CD4-positive, alpha-beta T cell (primary cell): Measurements from ENCODE around the gene OPN5. TPM values are rescaled to one million over a fixed set of nuclear protein-coding genes. Genes with fewer than 3 reads are reported as not detected.
A peak's percentile ranks its signal among the peaks of the same experiment; 100 is the strongest.

Source experiments
- ATAC-seq: fragments of 200-7000 bp; cut with Tn5 transposase; one replicate; pipeline ENCODE4 v1.10.0; 2022; ENCODE audit warnings: mild to moderate bottlenecking; ENCODE audit not compliant: poor library complexity
- CTCF ChIA-PET: fragments of 350-600 bp; sonication (Branson Sonifier 250); formaldehyde crosslinking; loops from one replicate; lab custom pipeline; 2021; ENCODE audit warnings: antibody characterized with exemption, inconsistent platforms; lab: Charles Lee
- POLR2A ChIA-PET: fragments of 350-600 bp; sonication (Branson Sonifier 250); formaldehyde crosslinking; loops from one replicate; lab custom pipeline; 2021; ENCODE audit warnings: antibody characterized with exemption, inconsistent platforms; lab: Charles Lee
- DNase-seq, 14 experiments: peaks; one replicate each; pipeline ENCODE4 v3.0.0-alpha.2; 2013 to 2020; ENCODE audit warnings: mixed read lengths in 2 of 14
- H3K27ac ChIP-seq, 2 donors: one replicate each; pipeline versions ENCODE4 v1.5.1 to v1.7.0; 2013; ENCODE audit warnings: low read length in 2 of 2, low read depth in 1 of 2, mild to moderate bottlenecking in 1 of 2
- H3K27me3 ChIP-seq, 2 experiments: 1 replicate in 1 of 2; 2 replicates in 1 of 2; pipeline versions ENCODE4 v1.6.1 to v1.7.0; 2013; ENCODE audit warnings: low read length in 2 of 2, control low read depth in 1 of 2, mild to moderate bottlenecking in 1 of 2, moderate library complexity in 1 of 2; ENCODE audit not compliant: insufficient read depth in 2 of 2, control insufficient read depth in 1 of 2
- H3K36me3 ChIP-seq: one replicate; pipeline ENCODE4 v1.6.1; 2013; ENCODE audit warnings: low read length, control low read depth; ENCODE audit not compliant: insufficient read depth
- H3K4me1 ChIP-seq: one replicate; pipeline ENCODE4 v1.6.1; 2013; ENCODE audit warnings: low read length, control low read depth; ENCODE audit not compliant: insufficient read depth
- H3K4me3 ChIP-seq: one replicate; pipeline ENCODE4 v1.5.1; 2013; ENCODE audit warnings: mild to moderate bottlenecking, low read length, moderate library complexity
- H3K9me3 ChIP-seq, 2 experiments: 1 replicate in 1 of 2; 2 replicates in 1 of 2; pipeline versions ENCODE4 v1.6.1 to v1.7.0; 2013; ENCODE audit warnings: low read length in 2 of 2, mild to moderate bottlenecking in 2 of 2, control low read depth in 1 of 2, moderate library complexity in 1 of 2; ENCODE audit not compliant: control insufficient read depth in 1 of 2, insufficient read depth in 1 of 2
- H3K27ac Mint-ChIP-seq: one replicate; pipeline ENCODE4 v1.8.0; 2020; ENCODE audit warnings: mixed read lengths
- H3K27me3 Mint-ChIP-seq: one replicate; pipeline ENCODE4 v1.8.0; 2021; ENCODE audit warnings: mixed read lengths
- H3K36me3 Mint-ChIP-seq: one replicate; pipeline ENCODE4 v1.8.0; 2021; ENCODE audit warnings: low read depth, mixed read lengths
- H3K4me1 Mint-ChIP-seq: one replicate; pipeline ENCODE4 v1.8.0; 2021; ENCODE audit warnings: low read depth, mixed read lengths
- H3K4me3 Mint-ChIP-seq: one replicate; pipeline ENCODE4 v1.8.0; 2020; ENCODE audit warnings: mild to moderate bottlenecking, mixed read lengths
- H3K9me3 Mint-ChIP-seq: one replicate; pipeline ENCODE4 v1.8.0; 2020; ENCODE audit warnings: mixed read lengths
- intact Hi-C, 2 experiments: fragments of 100-400 bp; cut with DNase I in 1 of 2; cut with micrococcal nuclease in 1 of 2; formaldehyde crosslinking; loops; one replicate each; pipeline versions ENCODE4 v1.15.1 to v1.9.0; 2023 to 2025; cut with DNase I, micrococcal nuclease
- total RNA-seq, 174 experiments: library from RNA in 2 of 174; stranded (reverse) in 2 of 174; gene quantifications; one replicate each; pipeline ENCODE4 v1.2.3 and lab custom pipeline; 2021 to 2026
- TF ChIP-seq, protein P1 (sequence below): fragments of 200-600 bp; IDR thresholded peaks from one replicate; pipeline ENCODE4 v1.8.0; 2022; ENCODE audit warnings: antibody characterized with exemption, mild to moderate bottlenecking

The OPN5 gene
- total RNA-seq, 2 experiments from 2014 or later = not detected

GRCh38 chr6:47772359-47772758 is 9.5 kb upstream of the OPN5 start:
- peaks cover 23% of the 10 kb centered on the region for H3K27me3 Mint-ChIP-seq

DNA sequence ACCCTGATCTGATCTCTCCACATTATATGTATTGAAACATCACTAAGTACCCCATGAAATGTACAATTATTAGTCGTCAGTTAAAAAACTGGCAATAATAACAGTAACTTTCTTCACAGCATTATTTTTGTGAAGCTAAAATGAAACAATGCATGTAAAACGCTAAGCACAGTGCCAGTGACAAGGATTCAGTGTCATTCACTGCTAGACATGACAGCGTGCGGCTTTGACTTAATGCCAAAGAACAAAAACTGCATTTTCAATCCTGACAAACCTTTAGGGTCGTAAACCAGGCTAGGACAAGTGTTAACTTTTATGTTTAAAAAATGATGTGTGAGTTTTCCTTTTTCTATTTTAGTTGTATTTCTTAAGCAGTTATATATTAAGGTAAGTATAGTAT is 8.8 kb upstream of the OPN5 start:
- Histone ChIP-seq H3K36me3 (no peaks in the 10 kb centered on the region), H3K27ac (no peak overlapping the region), H3K4me1 (no peaks in the 10 kb centered on the region), H3K9me3 (no peaks in the 10 kb centered on the region), H3K4me3 (no peak overlapping the region), H3K27me3 (no peaks in the 10 kb centered on the region)
- Mint-ChIP-seq H3K27ac (no peak overlapping the region), H3K36me3 (no peaks in the 10 kb centered on the region), H3K27me3 (peaks cover 18% of the 10 kb centered on the region), H3K9me3 (no peaks in the 10 kb centered on the region), H3K4me1 (no peaks in the 10 kb centered on the region), H3K4me3 (no peak overlapping the region)
- DNase-seq = no peak
- ChIA-PET POLR2A (no interaction called here), CTCF (no interaction called here)
- intact Hi-C loops = no loop called here
- no peak for ATAC-seq
- TF ChIP-seq, protein P1, sequence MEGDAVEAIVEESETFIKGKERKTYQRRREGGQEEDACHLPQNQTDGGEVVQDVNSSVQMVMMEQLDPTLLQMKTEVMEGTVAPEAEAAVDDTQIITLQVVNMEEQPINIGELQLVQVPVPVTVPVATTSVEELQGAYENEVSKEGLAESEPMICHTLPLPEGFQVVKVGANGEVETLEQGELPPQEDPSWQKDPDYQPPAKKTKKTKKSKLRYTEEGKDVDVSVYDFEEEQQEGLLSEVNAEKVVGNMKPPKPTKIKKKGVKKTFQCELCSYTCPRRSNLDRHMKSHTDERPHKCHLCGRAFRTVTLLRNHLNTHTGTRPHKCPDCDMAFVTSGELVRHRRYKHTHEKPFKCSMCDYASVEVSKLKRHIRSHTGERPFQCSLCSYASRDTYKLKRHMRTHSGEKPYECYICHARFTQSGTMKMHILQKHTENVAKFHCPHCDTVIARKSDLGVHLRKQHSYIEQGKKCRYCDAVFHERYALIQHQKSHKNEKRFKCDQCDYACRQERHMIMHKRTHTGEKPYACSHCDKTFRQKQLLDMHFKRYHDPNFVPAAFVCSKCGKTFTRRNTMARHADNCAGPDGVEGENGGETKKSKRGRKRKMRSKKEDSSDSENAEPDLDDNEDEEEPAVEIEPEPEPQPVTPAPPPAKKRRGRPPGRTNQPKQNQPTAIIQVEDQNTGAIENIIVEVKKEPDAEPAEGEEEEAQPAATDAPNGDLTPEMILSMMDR = no peak

More at GRCh38 chr6:47772359-47772758, 9.5 kb upstream of the OPN5 start:
- Mint-ChIP-seq H3K27ac (no peak overlapping the region), H3K36me3 (no peaks in the 10 kb centered on the region), H3K9me3 (peaks cover 2% of the 10 kb centered on the region), H3K4me1 (no peaks in the 10 kb centered on the region), H3K4me3 (no peak overlapping the region)
- TF ChIP-seq, protein P1 = no peak
- ChIA-PET POLR2A (no interaction called here), CTCF (no interaction called here)
- Histone ChIP-seq H3K27ac (no peak overlapping the region), H3K4me3 (no peak overlapping the region), H3K4me1 (no peaks in the 10 kb centered on the region), H3K9me3 (no peaks in the 10 kb centered on the region), H3K27me3 (no peaks in the 10 kb centered on the region), H3K36me3 (no peaks in the 10 kb centered on the region)
- ATAC-seq = no peak
- intact Hi-C loops = no loop called here
- DNase-seq = no peak

DNA sequence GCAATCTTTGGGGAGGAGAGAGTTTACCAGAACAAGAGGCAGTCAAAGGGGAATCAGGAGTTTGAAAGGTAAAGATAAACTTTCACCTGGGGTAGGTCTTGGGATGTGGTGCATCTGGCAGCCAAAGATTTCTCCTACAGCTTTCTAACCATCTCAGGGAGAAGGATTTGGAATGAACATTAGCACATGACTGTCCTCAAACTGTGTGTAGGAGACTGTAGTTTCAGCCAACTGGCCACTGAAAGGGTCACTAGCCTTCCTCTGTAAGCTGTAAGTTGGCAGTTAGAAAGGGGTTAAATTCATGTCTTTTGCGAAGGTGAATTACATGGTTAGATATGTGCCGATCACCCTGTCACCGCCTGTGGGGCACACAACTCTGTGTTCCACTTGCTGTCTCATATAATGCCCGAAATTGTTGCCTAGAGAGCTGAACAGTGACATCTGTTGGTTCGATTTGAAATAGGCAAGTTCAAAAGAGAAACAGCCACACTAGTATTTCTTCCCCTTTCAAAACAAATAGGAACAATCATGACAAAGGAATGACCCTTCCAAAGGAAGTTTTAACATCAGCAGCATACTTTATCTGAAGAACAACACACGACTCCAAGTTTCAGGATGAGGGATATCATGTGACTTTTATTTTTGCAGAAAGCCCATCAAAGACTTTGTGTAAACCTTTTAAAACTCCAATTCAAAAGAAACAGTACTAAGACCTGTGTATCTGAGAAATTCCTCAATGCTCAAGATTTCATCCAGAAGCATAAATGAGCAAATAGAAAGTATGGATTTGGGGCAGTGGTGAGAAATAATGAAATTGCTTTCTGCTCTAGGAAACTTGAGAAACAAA is 1.1 kb upstream of the OPN5 start:
- DNase-seq (peak in 8 of 14 experiments; percentile 7 to 63 (median 30)), ATAC-seq (peak; percentile 77)
- Mint-ChIP-seq H3K9me3 (no peaks in the 10 kb centered on the region), H3K27me3 (peaks cover 5% of the 10 kb centered on the region), H3K27ac (no peak overlapping the region), H3K4me3 (no peak overlapping the region), H3K36me3 (no peaks in the 10 kb centered on the region), H3K4me1 (peaks cover 5% of the 10 kb centered on the region)
- ChIA-PET POLR2A (interaction anchor here (0.8 to 1.6 kb wide), 3 partner anchors 303 to 368 kb away, joined by 3 to 8 read pairs (median 3); partner anchors contain the start of gene CD2AP), CTCF (interaction anchor here (0.9 to 2.8 kb wide), 3 partner anchors 8 to 366 kb away, joined by 3 to 10 read pairs (median 6); no protein-coding TSS in a partner anchor)
- H3K27ac ChIP-seq = no peak overlapping the region
- no peaks in the 10 kb centered on the region for H3K36me3 ChIP-seq
- TF ChIP-seq, protein P1 = peak; percentile 42
- H3K4me3 ChIP-seq = no peak overlapping the region
- H3K4me1 ChIP-seq = peaks cover 3% of the 10 kb centered on the region
- no peaks in the 10 kb centered on the region for H3K9me3 ChIP-seq
- no peaks in the 10 kb centered on the region for H3K27me3 ChIP-seq
- intact Hi-C loops = loop anchor here (1.0 kb wide), 2 partner anchors 149 to 366 kb away; no protein-coding TSS in a partner anchor
